Stomach (tissue), 4 donors: Measurements from ENCODE around the gene ALPK1.

Experiments used
- EP300 ChIP-seq: sonication (generic); formaldehyde crosslinking; IDR thresholded peaks from one replicate; pipeline ENCODE4 v1.6.1; 2017; ENCODE audit warnings: antibody characterized with exemption
- POLR2A ChIP-seq, 4 donors: fragments of 450-650 bp; IDR thresholded peaks; one replicate each; pipeline ENCODE4 v1.6.1; 2016; ENCODE audit warnings: antibody characterized with exemption in 4 of 4, control low read depth in 2 of 4, mild to moderate bottlenecking in 1 of 4, moderate library complexity in 1 of 4
- POLR2AphosphoS5 ChIP-seq, 3 donors: sonication (generic); formaldehyde crosslinking; IDR thresholded peaks; one replicate each; pipeline ENCODE4 v1.6.1; 2016; ENCODE audit warnings: antibody characterized with exemption in 3 of 3
- TF ChIP-seq, protein P1 (sequence below), 7 experiments: fragments of 450-650 bp in 4 of 7; fragments of 200-600 bp in 3 of 7; sonication (generic) in 3 of 7; IDR thresholded peaks; one replicate each; pipeline ENCODE4 v1.5.1; 2016 to 2019; ENCODE audit warnings: antibody characterized with exemption in 7 of 7, control low read depth in 2 of 7, mild to moderate bottlenecking in 1 of 7

DNA sequence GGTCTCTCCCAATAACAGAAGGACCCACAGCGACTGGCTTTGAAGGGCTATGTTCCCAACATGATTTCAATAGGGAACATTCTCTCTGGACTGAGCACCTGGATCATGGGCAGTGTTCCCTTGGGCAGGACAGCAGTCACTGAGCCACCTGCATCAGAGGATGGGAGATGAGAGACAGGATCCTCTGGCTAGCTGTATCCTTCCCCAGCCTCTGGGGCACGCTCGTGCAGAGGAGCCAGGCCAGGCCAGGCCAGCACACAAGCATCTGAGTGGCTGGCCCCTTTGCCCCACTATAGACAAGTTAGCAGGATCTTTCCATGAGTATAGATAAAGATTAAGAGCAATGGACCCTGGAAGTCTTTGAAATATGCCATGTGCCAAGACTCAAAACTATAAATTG lies 152.5 kb downstream of the ALPK1 start:
- TF ChIP-seq, protein P1, sequence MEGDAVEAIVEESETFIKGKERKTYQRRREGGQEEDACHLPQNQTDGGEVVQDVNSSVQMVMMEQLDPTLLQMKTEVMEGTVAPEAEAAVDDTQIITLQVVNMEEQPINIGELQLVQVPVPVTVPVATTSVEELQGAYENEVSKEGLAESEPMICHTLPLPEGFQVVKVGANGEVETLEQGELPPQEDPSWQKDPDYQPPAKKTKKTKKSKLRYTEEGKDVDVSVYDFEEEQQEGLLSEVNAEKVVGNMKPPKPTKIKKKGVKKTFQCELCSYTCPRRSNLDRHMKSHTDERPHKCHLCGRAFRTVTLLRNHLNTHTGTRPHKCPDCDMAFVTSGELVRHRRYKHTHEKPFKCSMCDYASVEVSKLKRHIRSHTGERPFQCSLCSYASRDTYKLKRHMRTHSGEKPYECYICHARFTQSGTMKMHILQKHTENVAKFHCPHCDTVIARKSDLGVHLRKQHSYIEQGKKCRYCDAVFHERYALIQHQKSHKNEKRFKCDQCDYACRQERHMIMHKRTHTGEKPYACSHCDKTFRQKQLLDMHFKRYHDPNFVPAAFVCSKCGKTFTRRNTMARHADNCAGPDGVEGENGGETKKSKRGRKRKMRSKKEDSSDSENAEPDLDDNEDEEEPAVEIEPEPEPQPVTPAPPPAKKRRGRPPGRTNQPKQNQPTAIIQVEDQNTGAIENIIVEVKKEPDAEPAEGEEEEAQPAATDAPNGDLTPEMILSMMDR (IDR thresholded peaks at IDR 0.05), result no peak
- no peak for TF ChIP-seq POLR2A (IDR thresholded peaks at IDR 0.05)
- no peak for TF ChIP-seq POLR2AphosphoS5 (IDR thresholded peaks at IDR 0.05)
- no peak for TF ChIP-seq EP300
